Forelimb muscle (tissue), 1 donor: ENCODE measurements around the gene CA10. TPM values are rescaled to one million over a fixed set of nuclear protein-coding genes. Genes with fewer than 3 reads are reported as not detected.
A peak's percentile ranks its signal among the peaks of the same experiment; 100 is the strongest.

Experiments
- DNase-seq: peaks from one replicate; pipeline ENCODE4 v3.0.0-alpha.2; 2013; ENCODE audit warnings: low read depth
- polyA plus RNA-seq: library from polyadenylated mRNA; unstranded; fragments of 120-200 nt; gene quantifications from one replicate; pipeline ENCODE4 v1.2.1, GENCODE V29; 2013; ENCODE audit not compliant: insufficient read length

The CA10 gene
- polyA plus RNA-seq, 1 donor = 3.7 TPM

- DNase-seq = no peak
These were observed 393.0 kb downstream of the CA10 start for GRCh38 chr17:51765282-51766135.

DNA sequence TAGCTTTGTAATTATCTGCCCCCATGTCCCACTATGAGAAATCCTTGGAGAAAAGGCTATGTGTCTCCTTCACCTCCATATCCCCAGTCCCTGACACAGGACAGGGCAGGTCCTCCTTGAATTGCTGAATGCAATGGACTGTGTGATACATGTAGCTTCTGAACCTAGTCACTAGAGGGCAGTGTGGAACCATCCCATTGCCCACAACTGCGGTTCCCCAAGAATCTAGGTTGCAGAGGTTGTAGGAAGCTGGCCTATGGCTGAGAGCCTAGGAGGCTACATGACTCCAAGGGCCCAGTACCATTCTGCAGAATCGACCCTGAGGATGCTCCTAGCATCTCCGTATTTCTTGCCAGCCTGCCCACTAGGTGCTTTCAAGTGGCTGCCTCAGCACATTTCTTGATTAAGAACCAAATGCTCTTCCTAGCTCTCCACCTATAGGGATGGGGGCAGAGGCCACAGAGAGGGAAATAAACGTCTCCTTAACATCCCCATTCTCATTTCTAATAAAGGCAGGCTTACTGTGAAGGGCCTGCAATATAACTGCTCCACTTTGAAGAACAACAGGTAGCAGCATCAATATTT is 394.0 kb downstream of the CA10 start:
- DNase-seq = peak; percentile 49

DNA sequence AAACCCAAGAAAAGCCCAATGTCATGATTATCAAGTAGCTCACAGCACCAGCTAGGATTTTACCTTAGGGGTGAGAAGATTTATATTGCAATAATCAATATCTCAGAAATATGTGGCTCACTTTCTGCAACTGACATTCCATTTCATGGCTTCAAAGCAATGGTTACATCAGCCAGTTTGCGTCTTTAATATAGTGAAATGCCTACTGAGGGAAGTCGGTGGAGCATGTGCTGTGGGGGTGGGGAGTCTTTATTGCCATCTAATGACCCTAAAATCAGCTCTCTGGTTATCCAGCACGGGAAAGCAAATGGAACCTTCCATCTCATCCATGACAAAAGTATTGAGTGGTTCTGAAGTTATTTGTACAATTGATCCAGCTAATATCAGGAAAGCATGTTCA is 395.5 kb downstream of the CA10 start:
- DNase-seq = no peak

DNA sequence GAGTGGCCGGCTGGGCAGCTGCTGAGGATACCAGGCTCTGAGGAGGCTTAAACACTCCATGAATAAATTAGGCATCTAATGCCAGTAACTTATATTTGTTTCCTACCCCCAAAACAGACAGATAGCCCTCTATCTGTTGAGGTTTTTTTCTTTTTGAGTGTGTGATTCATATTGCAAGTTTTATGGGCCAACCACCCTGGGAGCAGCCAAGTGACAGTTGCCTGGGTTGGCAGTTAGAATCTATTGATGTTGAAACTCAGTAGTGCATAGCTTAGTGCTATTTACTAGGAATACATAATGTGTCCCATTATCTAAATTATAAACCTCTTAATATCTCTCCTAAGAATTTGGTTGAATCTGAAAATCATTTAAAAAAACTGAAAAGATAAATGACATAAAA is 397.4 kb downstream of the CA10 start:
- DNase-seq = no peak

DNA sequence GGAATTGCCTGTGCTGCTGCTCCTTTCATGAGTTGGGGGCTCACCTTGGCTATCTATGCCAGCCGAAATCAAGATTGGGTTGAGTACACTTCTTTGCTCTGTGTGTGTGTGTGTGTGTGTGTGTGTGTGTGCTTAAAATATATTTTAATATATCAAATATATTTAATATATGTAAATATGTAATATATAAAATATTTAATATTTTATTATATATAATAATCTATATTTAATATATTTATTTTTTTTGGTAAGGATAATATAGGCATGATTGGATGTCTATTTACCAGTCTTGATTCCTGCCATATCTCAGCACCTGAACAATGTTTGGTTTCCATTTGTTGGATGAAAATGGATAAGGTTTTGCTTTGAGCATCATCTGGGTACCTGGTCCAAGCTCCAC is 399.3 kb downstream of the CA10 start:
- no peak for DNase-seq

DNA sequence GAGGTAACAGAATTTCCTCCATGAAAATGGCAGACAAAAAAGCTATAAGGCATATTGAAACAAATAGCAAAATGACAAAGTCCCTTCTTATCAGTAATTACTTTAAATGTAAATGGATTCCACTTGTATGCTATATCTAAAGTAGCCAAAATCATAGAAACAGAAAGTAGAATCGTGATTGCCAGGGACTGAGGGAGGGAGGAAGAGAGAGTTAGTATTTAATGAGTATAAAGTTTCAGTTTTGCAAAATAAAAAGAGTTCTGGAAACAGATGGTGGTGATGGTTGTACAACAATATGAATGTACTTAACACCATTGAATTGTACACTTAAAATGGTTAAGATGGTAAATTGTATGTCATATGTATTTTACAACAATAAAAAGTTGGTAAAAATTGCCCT is 407.4 kb downstream of the CA10 start:
- no peak for DNase-seq

DNA sequence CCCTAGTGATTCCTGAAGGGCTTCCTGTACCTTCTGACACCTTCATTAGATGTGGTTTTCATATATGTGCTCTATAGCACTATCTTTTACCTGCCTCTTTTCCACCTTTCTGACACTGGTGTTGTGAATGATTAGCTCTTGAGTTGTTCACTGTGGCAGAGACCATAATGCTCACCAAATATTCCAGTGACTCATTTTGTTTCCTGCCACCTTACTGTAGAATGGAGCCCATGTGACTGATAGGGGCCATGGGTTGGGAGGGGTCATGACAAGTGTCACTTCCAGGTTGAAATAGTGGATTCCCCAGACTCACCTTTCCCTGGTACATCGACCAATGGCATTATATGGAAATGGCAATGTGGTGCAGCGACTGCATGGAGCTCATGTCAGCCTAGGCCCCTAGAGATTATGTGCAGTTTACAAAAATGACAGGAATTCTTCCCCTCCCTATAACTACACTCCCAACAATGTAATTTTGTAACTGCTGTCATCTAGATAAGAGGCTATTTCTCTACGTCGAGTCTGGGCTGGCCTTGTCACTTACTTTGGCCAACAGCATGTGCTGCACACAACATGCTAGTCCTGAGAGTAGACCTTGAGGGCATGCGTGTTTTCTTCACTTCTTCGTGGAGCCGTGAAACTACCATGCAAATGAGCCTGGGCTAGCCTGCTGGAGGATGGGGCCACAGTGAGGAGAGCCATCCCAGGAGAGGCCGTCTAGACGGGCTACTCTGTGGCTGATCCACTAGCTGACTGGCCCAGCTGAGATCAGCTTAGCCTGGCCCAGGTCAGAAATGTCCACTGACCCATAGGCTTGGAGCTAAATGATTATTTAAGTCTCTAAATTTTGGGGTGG is 409.5 kb downstream of the CA10 start:
- DNase-seq = no peak

GRCh38 chr17:51746421-51746820 is 412.1 kb downstream of the CA10 start:
- no peak for DNase-seq

DNA sequence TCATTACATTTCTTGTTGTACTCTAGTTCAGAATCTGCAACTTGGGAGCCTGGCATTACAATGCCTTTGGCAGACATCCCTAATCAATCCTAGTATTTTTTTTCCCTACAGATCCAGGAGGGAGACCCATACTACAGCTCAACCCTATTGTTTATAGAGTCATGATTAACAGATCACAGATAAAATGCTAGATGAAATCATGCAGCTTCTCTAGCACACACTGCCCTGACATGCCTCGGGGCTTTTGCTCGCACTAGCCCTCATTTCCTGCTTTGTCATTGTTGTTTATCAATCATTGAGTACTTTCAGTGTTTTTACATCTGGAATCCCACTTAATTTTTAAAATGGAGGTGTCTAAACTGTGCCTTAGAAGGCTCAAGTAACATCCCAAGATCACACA is 412.5 kb downstream of the CA10 start:
- DNase-seq = no peak

DNA sequence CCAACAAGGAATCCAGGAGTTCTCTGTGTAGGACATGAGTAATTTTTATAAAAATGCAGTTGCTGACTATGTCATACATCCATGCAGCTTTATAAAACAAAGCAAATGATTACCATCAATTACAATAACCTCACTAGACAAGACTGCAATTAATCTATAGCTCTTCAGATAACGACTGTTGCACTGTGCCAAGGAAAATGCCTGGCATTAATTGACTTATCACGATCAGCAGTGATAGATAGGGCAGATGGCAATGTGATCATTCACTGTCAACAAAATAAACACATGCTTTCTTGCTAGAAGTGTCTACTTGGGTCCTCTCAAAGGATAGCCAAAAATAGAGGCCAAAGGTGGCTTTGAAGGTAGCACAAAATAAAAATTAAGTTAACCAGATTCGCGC is 415.0 kb downstream of the CA10 start:
- DNase-seq = no peak

- DNase-seq = no peak
These were observed 415.9 kb downstream of the CA10 start for GRCh38 chr17:51742571-51742970.

DNA sequence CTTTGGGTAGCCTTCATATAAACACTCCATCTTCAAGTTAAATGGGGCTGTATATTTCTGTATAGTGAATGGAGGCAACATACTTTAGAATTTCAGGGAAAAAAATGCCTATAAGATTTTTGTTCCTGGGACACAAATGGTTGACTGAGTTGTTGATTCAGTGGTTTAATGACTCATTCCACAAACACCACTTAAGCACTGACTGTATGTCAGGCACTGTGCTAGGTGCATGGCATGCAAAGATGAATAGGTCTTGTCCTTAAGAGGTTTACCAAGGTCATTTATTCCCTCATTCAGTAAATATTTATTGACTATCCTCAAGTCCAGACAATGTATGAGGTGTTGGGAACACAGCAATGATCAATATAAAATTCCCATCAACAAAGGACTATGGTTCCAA is 417.1 kb downstream of the CA10 start:
- no peak for DNase-seq

DNA sequence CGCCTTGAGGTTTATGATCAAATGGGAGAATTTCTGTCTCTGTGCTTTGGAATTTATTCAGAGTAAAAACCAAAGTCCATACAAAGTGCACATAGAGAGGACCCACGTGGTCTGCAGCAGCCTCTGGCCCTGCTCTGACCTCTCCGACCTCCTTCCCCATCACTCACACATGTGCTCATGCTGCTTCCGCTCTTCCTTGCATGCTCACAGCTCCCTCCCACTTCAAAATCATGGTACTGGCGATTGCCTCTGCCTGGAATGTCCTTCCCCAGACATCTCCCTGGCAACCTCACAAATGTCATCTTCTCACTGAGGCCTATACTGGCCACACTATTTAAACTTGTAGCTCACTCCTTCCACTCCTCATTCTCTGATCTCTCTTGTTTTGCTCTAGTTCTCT is 418.0 kb downstream of the CA10 start:
- DNase-seq = no peak

DNA sequence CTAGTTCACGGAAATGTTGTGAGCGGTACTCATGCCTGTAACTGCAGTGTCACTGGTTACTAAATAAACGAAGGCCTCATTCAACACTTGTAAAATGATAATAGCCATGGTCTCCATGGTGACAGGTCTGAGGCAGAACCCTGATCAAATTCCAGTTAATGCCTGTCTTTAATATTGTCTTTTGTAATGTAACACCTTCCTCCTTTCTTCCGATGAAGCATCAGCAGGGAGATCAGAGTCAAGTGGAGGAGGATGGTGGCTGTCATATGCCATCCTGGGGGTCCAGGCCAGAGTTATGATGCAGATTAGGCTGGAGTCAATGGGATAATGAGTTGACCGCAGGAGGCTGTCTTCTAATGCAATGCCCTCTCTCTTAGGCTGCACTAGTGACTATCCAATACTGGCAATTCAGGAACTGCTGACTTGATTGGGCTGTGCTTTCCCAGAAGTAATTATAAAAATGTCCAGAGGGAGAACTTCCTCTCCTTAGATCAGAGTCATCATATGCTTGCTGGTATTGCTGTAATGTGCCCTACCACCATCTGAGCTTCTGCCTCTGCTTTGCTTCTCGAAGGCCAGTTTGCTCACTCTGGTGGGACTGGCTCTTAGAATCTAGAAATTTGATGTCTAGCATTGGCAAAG is 419.1 kb downstream of the CA10 start:
- no peak for DNase-seq

DNA sequence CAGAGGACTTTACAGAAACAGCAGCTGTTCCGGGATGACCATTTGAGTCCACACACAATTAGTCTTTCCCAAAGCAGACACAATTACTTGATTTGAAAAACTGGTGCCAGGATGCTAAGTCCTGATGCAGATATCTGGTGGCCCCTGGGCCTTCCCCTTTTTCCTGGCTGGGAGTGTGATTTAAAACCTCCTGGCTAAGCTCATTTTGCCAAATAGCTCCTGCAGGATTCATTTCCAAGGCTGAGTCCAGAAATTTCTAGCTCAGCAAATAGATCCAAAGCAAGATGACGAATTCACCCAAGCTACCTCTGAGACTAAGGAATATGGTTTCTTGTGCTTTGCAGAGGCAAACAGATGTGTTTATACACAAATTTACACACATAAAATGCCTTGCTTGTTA is 422.2 kb downstream of the CA10 start:
- DNase-seq = no peak

DNA sequence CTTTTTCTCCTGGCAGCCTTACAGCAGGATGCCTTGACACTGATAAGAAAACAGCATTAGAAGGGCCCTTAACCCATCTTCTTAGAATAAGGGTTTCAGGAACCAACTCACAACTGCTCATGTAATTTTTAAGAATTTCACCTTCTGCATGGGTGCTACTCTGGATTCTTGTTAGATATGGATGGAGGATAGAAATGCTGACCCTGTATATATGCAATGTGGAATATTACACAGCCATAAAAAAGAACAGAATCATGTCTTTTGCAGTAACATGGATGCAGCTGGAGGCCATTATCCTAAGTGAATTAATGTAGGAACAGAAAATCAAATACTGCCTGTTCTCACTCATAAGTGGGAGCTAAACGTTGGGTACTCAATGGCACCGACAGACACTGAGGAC is 423.5 kb downstream of the CA10 start:
- DNase-seq = no peak

DNA sequence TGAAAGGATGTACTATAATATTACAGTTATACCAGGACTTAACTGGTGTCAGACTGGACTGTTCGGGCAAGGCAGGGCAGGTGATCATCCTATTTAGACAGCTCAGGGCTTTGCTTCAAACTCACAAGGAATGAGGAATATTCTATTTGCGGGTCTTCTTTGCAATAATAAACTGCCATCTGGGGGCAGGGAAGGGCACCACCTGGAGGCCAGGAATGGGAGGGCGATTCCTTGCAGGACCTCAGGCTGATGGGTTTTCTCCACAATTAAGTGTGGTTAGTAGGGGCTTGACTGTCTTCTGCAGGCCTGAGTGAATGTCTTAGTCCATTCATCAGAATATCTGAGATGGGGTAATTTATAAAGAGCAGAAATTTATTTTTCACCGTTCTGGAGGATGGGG is 424.1 kb downstream of the CA10 start:
- no peak for DNase-seq

DNA sequence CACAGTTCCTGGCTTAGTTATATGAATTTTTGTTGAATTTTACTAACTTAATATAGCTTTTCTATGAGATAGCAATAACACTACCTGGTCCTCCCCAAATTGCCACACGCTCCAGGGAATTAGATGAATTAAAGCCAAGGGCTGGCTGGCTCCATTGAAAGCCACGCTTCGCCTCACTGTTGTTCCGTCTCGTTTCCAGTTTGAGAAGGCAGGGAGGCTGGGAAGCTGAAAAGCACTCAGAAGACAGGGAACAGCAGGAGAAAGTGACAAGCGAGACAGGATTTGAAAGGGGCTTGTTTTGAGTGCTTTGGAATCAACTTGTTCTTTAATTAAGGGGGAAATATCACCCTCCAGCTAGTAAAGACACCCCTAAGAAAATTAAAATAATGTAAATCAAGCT is 425.3 kb downstream of the CA10 start:
- no peak for DNase-seq

DNA sequence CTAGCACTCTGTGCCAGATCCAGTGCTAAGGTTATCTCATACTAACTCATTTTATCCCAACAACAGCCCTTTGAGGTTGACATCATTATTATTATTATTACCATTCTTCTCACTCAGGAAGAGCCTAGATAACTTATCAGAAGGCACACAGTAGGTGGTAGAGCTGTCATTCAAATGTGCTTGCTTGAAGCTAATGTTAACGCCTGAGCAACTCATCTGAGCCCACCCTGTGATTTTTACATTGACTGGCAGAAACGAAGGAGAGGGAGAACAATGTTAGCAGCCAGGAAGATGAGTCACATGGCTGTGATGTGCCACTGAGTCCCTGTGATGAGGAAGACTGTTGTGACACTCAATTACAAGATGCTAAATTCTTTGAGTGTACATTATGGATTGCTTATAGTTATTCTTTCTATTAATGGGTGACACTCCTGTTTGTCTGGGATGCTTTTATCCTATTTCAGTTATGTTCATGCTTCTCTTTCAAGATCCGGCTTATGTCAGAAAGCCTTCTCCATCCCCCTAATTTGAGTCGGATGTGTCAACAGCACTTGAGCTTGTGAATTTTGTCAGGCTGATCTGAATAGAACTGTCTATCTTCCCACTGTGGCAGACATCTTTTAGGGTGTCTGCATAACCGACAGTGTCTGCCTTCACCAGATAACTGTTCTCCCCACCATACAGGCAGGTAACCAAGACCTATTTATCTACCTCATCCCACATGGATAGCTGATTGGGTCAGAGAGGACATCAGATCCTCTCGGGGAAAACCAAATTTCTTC is 426.4 kb downstream of the CA10 start:
- DNase-seq = no peak

DNA sequence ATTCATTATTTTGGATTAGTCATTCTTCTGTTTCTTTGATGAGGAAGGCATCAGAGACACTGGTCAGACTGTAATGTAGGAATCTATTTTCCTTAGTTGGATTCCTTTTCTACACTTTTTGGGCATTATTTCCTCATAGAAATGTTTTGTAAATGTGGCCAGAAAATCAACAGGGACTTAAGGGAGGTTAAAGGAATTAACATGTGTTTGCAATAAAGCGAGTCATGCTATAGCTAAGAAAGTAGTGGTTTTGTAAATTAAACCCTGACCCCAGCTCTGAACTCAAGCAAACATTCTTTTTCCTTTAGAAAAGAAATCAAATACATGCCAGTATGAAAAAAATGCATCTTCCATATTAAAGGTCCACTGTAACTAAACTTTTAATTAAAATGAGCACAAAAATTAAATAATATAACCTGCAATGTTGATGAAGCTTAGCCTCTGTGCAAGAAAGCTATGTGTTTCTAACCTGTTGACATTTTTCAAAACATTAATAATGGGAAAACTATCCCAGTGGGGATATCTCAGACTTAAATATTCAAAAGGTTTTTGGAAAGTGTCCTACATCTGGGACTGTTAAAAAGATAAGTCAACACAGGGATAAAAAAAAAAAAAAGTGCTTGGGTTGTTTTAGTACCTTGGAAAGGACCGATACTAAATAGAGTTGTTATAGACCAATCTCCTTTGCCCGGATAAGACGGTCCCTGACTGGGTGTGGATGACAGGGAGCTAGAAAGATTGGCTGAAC is 428.0 kb downstream of the CA10 start:
- peak; percentile 67 for DNase-seq

DNA sequence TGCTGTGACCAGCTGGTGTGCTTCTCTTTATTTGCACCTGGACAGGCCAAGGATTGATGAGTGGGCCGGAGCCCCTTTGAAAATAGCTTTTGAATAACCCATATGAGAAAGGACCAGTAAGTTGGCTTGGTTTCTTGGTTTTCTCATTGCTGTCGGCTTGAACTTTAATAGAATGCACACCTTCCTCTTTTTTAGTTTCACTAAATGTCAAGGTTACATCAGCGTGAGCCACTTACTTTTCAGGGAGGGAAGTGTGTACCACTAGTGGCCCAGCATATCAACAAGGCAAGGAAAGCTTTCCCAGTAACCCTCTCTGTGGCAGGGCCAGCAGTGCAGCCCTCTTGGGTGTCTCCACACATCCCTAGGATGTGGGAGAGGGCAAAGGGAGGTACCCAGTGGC is 433.3 kb downstream of the CA10 start:
- DNase-seq = no peak
